ENCODE results near the gene PPIE. TPM values are rescaled to one million over a fixed set of nuclear protein-coding genes. Genes with fewer than 3 reads are reported as not detected.

PPIE gene
- total RNA-seq, 2 experiments from 2014 or later, result 54.5 to 71.9 TPM

GRCh38 chr1:39788426-39788757 lies 49.7 kb downstream of the PPIE start:
- H3K4me3 ChIP-seq (ENCODE audit: low read depth, low read length, poor library complexity, severe bottlenecking), result peak overlapping the region; percentile 68
- intact Hi-C loops (cut with micrococcal nuclease; ENCODE audit: unreplicated experiment), result no loop called here
- no peak overlapping the region for H3K27ac ChIP-seq (ENCODE audit: low read depth, low read length, poor library complexity, severe bottlenecking)
- no peaks in the 10 kb centered on the region for H3K79me2 ChIP-seq (ENCODE audit: insufficient read depth, low read depth, low read length)
- DNase-seq (ENCODE audit: low spot score), result no peak
- POLR2A ChIA-PET, result no interaction called here
- no peaks in the 10 kb centered on the region for H4K20me1 ChIP-seq (ENCODE audit: insufficient read depth, low read length)
- BruUV-seq (replicated peaks), result no TSS peak
- H3K9me2 ChIP-seq (ENCODE audit: insufficient read depth, low read length), result no peaks in the 10 kb centered on the region
- peaks cover 6% of the 10 kb centered on the region for H3K4me1 ChIP-seq (ENCODE audit: insufficient read depth, low read length, poor library complexity, severe bottlenecking)
- no peak overlapping the region for H2AFZ ChIP-seq (ENCODE audit: low read length)
- CTCF ChIA-PET (ENCODE audit: unreplicated experiment), result no interaction called here
- H3K4me2 ChIP-seq (ENCODE audit: low read length), result peak overlapping the region; percentile 76
- no peak for TF ChIP-seq CTCF (conservative IDR thresholded peaks at IDR 0.05; ENCODE audit: low read length)
- H3K36me3 ChIP-seq (ENCODE audit: insufficient read depth, low read length), result no peaks in the 10 kb centered on the region
- H3K9me3 ChIP-seq (ENCODE audit: low read length), result no peaks in the 10 kb centered on the region

GRCh38 chr1:39788758-39789570 lies 50.3 kb downstream of the PPIE start, which contains the start of gene BMP8B:
BMP8B (minus strand) TSS chr1:39788865; CDS start chr1:39788485, 380 bp downstream.
- H3K9me2 ChIP-seq (ENCODE audit: insufficient read depth, low read length), result no peaks in the 10 kb centered on the region
- ChIA-PET POLR2A (no interaction called here), CTCF (ENCODE audit: unreplicated experiment) (no interaction called here)
- H2AFZ ChIP-seq (ENCODE audit: low read length), result peak within 1 kb of the TSS; percentile 82
- intact Hi-C loops (cut with micrococcal nuclease; ENCODE audit: unreplicated experiment), result no loop called here
- DNase-seq (ENCODE audit: low spot score), result peak; percentile 46
- H3K9me3 ChIP-seq (ENCODE audit: low read length), result no peaks in the 10 kb centered on the region
- H3K27ac ChIP-seq (ENCODE audit: low read depth, low read length, poor library complexity, severe bottlenecking), result no peak within 1 kb of the TSS
- no TSS peak for BruUV-seq (replicated peaks)
- peak within 1 kb of the TSS; percentile 68 for H3K4me3 ChIP-seq (ENCODE audit: low read depth, low read length, poor library complexity, severe bottlenecking)
- no peaks in the 10 kb centered on the region for H3K79me2 ChIP-seq (ENCODE audit: insufficient read depth, low read depth, low read length)
- H3K4me2 ChIP-seq (ENCODE audit: low read length), result peak within 1 kb of the TSS; percentile 76
- no peaks in the 10 kb centered on the region for H3K36me3 ChIP-seq (ENCODE audit: insufficient read depth, low read length)
- H3K4me1 ChIP-seq (ENCODE audit: insufficient read depth, low read length, poor library complexity, severe bottlenecking), result peaks cover 6% of the 10 kb centered on the region
- no peak for TF ChIP-seq CTCF (conservative IDR thresholded peaks at IDR 0.05; ENCODE audit: low read length)
- no peak for TF ChIP-seq EZH2phosphoT487 (IDR thresholded peaks at IDR 0.05; ENCODE audit: borderline replicate concordance, low read depth, low read length)
- H4K20me1 ChIP-seq (ENCODE audit: insufficient read depth, low read length), result no peaks in the 10 kb centered on the region

GRCh38 chr1:39789571-39790110 lies 51.0 kb downstream of the PPIE start:
- POLR2A ChIA-PET, result no interaction called here
- H4K20me1 ChIP-seq (ENCODE audit: insufficient read depth, low read length), result no peaks in the 10 kb centered on the region
- BruUV-seq (replicated peaks), result no TSS peak
- no peaks in the 10 kb centered on the region for H3K36me3 ChIP-seq (ENCODE audit: insufficient read depth, low read length)
- CTCF ChIA-PET (ENCODE audit: unreplicated experiment), result no interaction called here
- intact Hi-C loops (cut with micrococcal nuclease; ENCODE audit: unreplicated experiment), result no loop called here
- TF ChIP-seq CTCF (conservative IDR thresholded peaks at IDR 0.05; ENCODE audit: low read length) (no peak), EZH2phosphoT487 (IDR thresholded peaks at IDR 0.05; ENCODE audit: borderline replicate concordance, low read depth, low read length) (no peak)
- H3K9me2 ChIP-seq (ENCODE audit: insufficient read depth, low read length), result no peaks in the 10 kb centered on the region
- peak overlapping the region; percentile 82 for H2AFZ ChIP-seq (ENCODE audit: low read length)
- H3K4me3 ChIP-seq (ENCODE audit: low read depth, low read length, poor library complexity, severe bottlenecking), result peak overlapping the region; percentile 68
- H3K27ac ChIP-seq (ENCODE audit: low read depth, low read length, poor library complexity, severe bottlenecking), result no peak overlapping the region
- no peaks in the 10 kb centered on the region for H3K79me2 ChIP-seq (ENCODE audit: insufficient read depth, low read depth, low read length)
- H3K9me3 ChIP-seq (ENCODE audit: low read length), result no peaks in the 10 kb centered on the region
- peak overlapping the region; percentile 76 for H3K4me2 ChIP-seq (ENCODE audit: low read length)
- peaks cover 6% of the 10 kb centered on the region for H3K4me1 ChIP-seq (ENCODE audit: insufficient read depth, low read length, poor library complexity, severe bottlenecking)
- DNase-seq (ENCODE audit: low spot score), result no peak
